HG02642 (cell line): ENCODE data around the gene CHMP1B.

Source experiments
- ATAC-seq: cut with Tn5 transposase; IDR thresholded peaks from one replicate; pipeline ENCODE4 v1.9.1; 2021; ENCODE audit warnings: mild to moderate bottlenecking; ENCODE audit not compliant: unreplicated experiment, poor library complexity

The CHMP1B gene

GRCh38 chr18:11865071-11865470 is 13.9 kb downstream of the CHMP1B start:
- no peak for ATAC-seq

GRCh38 chr18:11866329-11866728 is 15.1 kb downstream of the CHMP1B start:
- no peak for ATAC-seq

- ATAC-seq = no peak
These were observed 15.6 kb downstream of the CHMP1B start for GRCh38 chr18:11866764-11867163.

- no peak for ATAC-seq
These were observed 17.0 kb downstream of the CHMP1B start for GRCh38 chr18:11868230-11868629.

- ATAC-seq = no peak
These were observed 20.3 kb downstream of the CHMP1B start for GRCh38 chr18:11871501-11871900.

- ATAC-seq = no peak
These were observed 21.4 kb downstream of the CHMP1B start for GRCh38 chr18:11872479-11873136.

- ATAC-seq = no peak
These were observed 22.6 kb downstream of the CHMP1B start for GRCh38 chr18:11873670-11874340.

GRCh38 chr18:11874676-11875075 is 23.5 kb downstream of the CHMP1B start:
- ATAC-seq = no peak

GRCh38 chr18:11877497-11878135 is 26.4 kb downstream of the CHMP1B start:
- ATAC-seq = no peak

GRCh38 chr18:11880586-11881304 is 29.5 kb downstream of the CHMP1B start:
- ATAC-seq = no peak

GRCh38 chr18:11882636-11883035 is 31.4 kb downstream of the CHMP1B start:
- ATAC-seq = no peak

- ATAC-seq = peak; percentile 60
These were observed 31.9 kb downstream of the CHMP1B start for GRCh38 chr18:11883153-11883552.

GRCh38 chr18:11884396-11885030 is 33.3 kb downstream of the CHMP1B start:
- no peak for ATAC-seq

- no peak for ATAC-seq
These were observed 34.2 kb downstream of the CHMP1B start for GRCh38 chr18:11885278-11885947.

- ATAC-seq = no peak
These were observed 35.4 kb downstream of the CHMP1B start for GRCh38 chr18:11886577-11887110.

GRCh38 chr18:11887328-11888128 is 36.3 kb downstream of the CHMP1B start:
- ATAC-seq = no peak

- no peak for ATAC-seq
These were observed 37.5 kb downstream of the CHMP1B start for GRCh38 chr18:11888726-11889125.

GRCh38 chr18:11889284-11889683 is 38.1 kb downstream of the CHMP1B start:
- ATAC-seq = no peak

GRCh38 chr18:11891737-11892136 is 40.5 kb downstream of the CHMP1B start:
- no peak for ATAC-seq
